HG03060 (cell line): ENCODE measurements around the gene ATP10A.
"Not testable (repeated sequence)": the region's sequence is repeated elsewhere in the genome, so short reads cannot be mapped to it uniquely, and the experiment has no call there.

Experiments used
- ATAC-seq: cut with Tn5 transposase; IDR thresholded peaks from one replicate; pipeline ENCODE4 v1.9.1; 2021; ENCODE audit warnings: low read depth, moderate number of reproducible peaks; ENCODE audit not compliant: unreplicated experiment

The ATP10A gene

DNA sequence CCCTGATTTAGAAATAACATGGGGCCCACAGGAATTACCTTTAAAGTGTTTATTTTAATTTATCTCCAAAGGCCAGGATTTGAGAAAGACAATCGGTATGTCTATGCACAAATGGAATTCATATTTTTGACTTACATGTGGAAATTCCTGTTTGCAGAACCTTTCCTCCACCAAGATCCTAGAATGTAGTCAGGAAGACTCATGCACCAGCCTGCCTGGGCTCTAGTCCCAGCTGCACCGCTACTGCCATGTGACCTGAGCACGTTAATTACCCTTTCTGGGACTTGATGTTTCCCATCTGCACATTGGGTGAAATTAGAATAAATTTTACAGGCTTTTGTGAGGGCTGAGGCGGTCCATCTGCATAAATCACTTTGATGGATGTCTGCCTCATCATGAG is 194.2 kb downstream of the ATP10A start:
- ATAC-seq = no peak

DNA sequence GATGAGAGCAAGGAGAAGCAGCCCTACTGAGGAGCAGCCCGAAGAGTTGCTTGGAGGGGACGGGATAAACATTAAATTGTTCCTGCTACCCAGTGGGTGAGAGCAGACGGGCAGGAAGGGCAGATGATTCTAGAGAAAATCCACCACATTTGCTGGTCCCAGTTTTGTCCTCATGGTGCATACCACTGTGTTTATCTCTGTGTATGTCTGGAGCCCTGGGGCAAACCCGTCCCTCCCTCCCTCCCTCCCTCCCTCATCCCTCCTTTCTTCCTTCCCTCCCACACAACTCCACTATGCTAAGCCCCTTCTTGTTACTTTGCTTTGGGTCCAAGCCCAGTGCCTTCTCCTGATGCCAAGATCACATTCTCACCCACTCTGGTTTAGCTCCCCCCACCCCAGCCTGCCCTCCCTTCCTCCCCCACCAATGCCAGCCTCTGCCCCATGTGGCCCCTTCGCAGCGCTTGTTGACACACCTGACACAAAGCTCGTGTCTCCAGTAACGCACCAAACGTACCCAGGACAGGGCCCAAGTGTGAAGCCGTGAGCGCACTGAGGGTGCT is 194.8 kb downstream of the ATP10A start:
- ATAC-seq = no peak

DNA sequence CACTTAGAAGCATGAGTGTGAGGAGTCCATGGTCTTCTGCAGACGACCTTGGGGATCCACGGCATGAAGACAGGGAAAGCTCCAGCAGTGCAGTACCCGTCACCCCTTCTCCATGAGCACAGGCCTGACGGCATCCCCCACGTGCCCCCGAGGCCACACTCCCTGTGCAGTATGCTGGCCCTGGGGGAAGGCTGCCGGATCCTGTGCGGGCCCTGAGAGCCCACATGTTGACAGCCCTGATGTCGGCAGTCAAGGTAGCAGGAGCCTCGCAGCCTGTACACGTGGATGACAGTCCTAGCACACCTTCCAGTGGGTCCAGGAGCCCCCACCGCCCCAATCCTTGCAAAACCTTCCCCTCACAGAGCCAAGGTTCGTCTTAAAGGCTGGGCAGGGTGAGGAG is 195.3 kb downstream of the ATP10A start:
- ATAC-seq = no peak

DNA sequence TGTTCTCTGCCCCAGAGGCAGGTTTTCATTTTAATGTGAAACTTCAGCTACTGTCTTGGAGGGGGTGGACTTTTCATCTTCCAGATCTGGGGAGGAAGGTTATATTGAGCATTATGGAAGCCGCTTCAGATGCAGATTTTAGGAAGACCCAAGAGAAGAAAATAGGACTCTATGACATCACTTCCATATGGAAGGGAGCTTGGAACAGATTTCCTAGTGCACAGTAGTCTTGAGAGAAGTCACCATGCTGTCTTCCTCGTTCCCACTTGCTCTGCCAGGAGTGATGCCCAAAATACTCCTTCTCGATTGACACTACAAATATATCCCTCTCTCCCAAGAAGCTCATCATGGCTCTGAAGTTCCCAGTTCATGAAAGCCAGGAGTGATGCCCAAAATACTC is 197.2 kb downstream of the ATP10A start:
- no peak for ATAC-seq

DNA sequence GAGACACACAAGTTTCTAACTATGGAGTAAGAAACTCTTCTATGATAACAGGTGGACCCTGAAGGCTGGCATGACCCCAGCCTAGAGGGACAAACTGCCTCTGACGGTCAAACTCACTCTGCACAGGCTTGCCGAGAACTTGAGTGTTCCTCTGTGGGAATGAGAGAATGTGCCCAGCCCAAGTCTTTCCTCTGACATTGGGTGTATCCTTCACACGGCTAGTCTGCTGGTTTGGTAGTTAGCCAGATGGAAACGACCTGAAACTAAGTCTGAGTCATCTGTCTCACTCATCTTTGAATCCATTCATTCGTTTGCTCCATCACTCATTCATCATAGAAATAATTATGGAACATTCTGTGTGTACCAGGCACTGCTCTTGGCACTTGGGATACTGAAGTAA is 198.4 kb downstream of the ATP10A start:
- ATAC-seq = no peak

DNA sequence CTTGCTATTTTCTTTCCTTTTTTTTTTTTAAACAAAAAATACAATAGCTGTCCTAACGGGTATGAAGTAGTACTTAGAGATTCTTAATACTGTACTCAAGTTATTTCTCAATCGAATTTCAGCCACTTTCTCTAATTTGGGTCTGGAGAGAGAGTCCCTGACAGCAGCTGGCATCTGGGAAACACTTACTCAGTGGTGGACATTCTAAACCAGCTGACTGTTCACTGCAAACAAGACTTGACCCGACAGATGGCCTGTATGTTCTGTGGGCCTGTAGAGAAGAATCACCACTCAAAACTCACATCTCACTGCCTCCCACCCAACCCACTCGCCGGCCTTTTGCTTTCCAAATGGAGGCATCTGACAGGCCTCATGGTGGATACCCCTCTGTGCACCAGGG is 199.6 kb downstream of the ATP10A start:
- ATAC-seq = no peak

DNA sequence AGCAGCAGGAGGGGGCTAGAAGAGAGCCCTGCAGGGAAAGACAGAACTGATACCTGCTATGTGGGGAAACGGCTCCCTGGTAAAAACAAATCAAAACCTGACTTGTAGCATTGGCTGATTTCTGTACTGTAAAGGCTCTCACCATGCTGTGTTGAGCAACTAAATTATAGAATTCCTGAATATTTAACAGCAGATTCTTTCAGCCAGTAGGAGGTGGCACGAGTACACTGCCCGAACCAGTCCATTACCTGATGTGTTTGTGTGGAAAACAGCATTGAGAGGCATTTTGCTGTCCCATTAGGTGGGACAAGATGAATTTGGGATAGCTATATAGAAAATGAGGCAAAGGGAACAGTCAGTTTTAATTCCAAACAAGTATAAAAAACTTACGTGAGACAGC is 201.2 kb downstream of the ATP10A start:
- ATAC-seq = no peak

DNA sequence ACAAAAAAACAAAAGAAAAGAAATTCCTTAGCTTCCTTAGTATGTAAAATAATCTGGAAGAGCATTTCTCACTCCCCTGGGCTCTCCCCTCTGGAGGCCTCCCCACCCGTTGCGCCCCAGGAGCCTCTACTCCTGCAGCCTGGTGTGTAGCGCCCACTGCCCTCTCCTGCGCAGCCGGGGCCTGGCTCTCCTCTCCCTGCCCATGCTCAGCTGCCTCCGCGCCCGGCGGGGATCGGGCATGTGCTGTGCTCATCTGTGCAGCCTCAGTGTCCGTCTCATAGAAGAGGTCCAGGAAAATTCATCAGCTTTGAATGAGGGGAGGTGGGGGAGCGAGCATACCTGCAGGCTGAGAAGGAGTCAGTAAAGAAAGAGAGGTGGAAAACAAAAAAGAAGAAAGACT is 203.9 kb downstream of the ATP10A start:
- ATAC-seq = no peak

DNA sequence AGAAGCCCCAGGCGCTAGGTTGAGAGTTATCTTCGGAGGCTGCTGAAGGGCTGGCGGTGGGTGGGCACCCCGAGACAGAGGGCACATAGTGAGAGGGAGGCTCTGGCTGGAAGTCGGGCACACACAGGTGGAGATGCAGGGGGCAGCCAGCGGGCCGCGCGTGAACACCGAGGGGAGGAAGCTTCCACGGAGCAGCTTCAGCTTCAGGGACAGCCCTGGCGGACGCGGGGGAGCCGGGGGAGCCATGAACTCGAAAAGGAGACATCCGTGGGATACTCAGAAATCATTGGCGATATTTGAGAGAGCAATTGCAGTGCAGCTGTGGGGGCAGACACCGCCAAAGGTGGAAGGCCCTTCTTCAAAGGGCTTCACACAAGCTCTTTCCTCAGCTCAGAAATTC is 204.6 kb downstream of the ATP10A start:
- ATAC-seq = no peak

DNA sequence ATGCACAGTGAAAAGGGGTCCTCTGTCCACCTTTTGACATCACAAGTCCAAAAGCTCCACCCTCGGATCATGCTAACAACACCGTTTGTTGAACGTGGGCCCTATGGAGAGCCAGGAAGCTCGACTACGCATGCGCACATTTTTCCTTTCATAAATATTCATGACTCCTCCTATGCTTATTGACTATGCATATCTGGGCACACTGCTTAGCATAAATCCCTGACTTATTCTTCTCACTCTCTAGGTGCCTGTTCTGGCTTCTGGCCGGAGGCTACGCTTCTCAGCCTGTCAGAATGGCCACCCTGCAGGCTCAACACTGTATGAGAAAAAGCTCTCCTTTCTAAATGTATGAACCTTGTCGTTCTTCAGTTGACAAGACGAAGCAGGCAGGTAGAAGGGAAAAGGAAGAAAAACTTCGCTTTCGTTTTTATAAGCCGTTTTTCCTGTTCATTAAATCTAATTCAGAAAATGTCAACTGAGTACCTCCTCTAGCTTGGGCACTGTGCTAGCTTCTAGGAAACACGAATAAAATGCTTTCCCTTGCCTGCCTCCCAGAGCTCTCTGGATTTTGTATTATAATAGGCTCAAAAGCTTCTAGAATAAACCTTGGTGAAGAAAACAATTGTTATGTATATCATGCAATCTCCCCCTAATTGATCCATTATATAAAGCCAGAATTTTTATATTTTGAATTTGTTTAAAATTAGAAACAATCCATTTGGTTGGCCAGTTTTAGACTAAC is 207.7 kb downstream of the ATP10A start:
- ATAC-seq = no peak

DNA sequence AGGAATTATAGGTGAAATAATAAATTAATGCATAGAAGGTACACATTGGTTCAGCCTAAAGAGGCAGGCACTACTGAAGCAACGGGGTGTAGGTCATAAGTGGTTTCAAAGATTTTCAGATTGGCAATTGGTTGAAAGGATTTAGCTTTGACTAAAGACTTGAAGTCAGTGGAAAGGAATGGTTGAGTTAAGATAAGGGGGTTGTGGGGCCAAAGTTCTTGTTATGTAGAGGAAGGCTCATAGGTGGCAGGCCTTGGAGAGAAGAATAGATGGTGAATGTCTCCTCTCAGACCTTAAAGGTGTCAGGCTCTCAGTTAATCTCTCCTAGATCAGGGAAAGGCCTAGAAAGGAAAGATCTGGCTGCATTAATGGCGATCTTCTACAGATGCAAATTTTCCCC is 209.8 kb downstream of the ATP10A start:
- ATAC-seq = no peak

DNA sequence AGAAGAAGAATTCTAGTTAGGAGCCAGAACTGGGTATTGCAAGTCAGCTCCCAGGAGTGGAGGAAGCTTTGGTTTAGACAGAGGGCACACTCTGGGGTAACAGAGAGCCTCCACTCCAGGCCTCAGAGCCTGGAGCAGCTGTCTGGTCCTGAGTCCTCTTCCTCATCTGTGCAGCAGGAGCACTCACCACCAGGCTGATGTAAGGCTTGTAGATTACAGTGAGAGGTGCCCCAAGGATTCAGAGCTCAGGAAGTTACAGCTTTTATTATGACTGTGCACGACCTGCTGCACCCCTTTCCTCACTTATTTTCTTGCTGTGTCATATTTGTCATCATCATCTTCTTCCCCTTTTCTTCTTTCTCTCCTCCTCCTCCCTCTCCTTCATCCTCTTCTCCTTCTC is 210.4 kb downstream of the ATP10A start:
- ATAC-seq = no peak

DNA sequence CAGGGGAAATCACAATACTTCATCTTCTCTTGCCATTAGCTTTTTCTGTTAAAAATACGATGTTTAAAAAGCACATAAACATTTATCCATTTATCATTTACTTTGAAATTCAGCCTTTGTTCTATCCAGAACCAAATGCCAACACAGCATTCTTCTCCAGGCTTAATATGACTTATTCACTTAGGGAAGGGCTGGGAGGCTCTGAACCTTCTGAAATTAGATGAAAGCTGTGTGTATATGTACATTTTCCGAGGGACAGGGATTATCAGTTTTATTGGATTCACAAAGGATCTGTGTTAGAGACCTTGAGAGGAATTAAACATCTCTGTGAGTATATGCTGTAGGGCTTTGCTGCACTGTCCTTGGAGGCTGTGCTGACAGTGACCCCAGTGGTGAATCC is 213.7 kb downstream of the ATP10A start:
- no peak for ATAC-seq

DNA sequence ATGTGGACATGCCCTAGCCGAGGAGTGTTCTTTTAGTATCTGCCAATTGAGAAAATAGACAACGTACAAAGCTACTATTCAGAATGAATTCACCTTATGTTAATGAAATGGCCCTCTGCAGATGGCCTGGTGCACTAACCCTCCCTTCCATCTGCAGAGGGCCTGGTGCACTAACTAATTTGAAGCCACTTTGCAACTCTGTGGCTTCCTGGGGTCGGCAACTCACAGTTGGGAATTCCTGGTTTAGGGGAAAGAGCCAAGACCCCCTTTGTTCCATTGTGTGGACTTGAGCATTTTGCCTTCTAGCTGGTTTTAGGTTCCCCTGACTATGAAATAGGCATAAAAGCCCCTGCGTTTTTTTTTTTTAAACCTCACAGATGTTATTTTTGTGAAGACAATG is 220.0 kb downstream of the ATP10A start:
- ATAC-seq = no peak

DNA sequence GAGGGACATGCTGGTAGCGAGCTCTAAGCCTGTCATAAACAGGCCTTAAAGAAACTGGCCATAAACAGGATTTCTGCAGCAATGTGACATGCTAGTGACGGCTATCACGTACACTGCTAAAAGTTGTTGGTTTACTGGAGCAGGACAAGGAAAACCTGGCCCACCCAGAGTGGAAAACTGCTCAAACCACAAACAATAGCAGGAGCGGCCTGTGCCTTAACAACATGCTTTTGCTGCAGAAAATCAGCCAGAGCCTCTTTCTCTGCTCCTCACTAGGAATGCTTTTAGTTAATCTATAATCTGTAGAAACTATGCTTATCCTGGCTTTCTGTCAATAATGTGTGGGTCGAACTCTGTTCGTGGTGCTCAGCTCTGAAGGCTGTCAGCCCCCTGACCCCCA is 221.4 kb downstream of the ATP10A start:
- ATAC-seq = no peak

DNA sequence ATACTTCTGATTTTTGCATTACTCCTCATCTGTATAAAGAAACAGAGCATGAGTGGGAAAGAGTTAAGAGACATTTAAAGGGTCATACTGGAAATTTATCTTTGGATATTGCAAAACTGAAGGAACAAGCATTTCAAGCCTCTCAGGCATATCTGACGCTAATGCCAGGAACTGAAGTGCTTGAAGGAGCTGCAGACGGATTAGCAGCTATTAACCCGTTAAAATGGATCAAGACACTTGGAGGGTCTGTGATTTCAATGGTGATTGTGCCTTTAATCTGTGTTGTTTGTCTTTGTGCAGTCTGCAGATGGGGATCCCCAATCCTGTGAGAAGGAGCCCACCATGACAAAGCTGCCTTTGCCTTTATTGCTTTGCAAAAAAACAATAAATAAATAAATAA is 221.8 kb downstream of the ATP10A start:
- ATAC-seq = no peak

DNA sequence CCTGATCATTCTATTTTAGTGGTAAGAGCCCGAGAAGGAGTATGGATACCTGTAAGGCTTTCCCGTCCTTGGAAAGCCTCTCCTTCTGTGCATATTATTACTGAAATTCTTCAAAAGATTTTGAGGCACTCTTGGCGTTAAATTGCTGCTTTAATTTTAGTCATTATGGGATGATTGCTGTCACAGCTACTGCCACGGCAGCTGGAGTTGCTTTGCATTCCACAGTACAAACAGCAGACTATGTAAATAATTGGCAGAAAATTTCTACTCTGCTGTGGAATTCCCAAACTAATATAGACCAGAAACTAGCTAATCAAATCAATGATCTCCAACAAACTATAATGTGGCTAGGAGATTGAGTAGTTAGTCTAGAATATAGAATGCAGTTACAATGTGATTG is 222.2 kb downstream of the ATP10A start:
- ATAC-seq = not testable (repeated sequence)

DNA sequence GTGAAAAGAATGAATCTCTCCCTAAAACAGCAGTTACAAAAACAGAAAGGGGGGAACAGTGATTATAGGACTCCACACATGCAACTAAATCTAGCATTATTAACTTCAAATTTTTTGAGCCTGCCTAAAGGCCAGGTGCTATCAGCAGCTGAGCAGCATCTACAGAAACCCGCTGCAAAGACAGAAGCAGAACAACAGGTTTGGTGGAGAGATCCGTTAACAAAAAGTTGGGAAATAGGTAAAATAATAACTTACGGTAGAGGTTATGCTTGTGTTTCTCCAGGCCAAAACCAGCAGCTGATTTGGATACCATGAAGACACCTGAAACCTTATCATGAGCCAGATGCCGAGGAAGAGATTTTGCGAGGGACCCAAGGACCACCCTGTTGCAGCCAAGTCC is 222.7 kb downstream of the ATP10A start:
- no peak for ATAC-seq

DNA sequence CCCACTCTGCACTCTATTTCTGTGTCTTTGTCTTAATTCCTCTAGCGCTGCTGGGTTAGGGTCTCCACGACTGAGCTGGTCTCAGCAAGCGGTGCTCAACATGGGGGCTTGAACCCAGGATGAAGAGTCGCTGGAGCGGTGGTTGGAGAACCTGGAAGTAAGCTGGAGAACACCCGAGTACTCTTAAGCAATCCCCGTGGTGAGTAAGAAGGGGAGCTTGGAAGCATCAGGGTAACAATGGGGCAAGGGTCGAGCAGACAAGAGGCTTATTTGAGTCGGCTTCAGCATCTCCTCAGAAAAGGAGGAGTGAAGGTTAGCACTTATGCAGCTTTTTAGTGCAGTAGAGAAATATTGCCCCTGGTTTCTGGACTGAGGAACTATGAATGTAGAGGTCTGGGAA is 226.6 kb downstream of the ATP10A start:
- not testable (repeated sequence) for ATAC-seq

DNA sequence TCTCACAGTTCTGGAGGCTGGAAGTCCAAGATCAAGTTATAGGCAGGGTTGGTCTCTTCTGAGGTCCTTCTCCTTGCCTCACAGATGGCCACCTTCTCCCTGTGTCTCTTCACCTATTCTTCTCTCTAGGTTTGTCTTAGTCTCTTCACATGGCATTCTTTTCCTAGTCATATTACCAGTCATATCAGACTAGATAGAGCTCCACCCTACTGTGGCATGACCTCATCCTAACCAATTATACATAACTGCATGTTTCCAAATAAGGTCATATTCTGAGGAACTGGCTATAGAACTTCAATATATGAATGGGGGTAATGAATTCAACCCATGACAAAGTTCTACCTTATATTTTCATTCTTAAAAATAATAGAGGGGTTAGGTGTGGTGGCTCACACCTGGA is 227.9 kb downstream of the ATP10A start:
- ATAC-seq = no peak

DNA sequence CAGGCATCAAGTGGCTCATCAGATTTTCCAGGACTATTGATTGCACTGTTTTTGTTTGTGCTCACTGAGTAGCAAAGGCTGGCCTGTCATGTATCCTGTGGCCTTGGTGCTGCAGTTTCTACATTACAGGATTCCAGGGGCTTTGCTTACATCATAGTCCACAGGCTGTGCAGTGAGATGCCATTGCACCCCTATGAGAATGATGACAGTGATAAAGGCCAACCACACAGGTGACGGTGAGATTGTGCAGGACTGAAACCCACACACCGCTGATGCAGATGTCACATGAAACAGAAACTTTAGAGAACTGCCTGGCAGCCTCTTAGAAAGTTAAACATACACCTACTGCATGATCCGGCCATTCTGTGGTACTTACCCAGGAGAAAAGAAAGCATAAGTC is 229.3 kb downstream of the ATP10A start:
- ATAC-seq = no peak

DNA sequence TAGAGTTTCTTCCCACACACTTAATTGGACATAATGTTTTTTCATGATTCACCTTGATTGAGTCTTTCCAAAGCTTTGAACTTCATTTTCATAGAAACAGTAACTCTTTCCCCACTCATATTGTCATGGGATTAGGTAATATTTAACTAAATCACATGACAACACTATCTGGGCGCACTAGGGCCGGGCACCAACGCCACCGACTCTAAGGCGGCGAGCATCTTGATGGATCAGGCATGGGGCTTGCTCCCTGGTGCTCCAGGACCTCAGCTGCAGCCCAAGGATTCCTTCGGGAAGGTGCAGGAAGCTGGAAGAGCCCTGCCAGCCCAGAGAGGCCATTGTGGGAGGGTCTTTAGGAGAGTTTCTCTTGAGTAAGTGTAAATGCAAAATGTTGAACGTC is 231.2 kb downstream of the ATP10A start:
- ATAC-seq = no peak
